Astrocyte (in vitro differentiated cells and primary cell): Measurements from ENCODE around the gene ITGA1. TPM values are rescaled to one million over a fixed set of nuclear protein-coding genes. Genes with fewer than 3 reads are reported as not detected.

Experiments used
- DNase-seq: peaks from one replicate; pipeline ENCODE4 v3.0.0-alpha.2; 2010; ENCODE audit warnings: low read depth
- FAIRE-seq: peaks from 2 replicates; lab custom pipeline; 2011; peaks lifted over from hg19 to GRCh38; lab: Jason Lieb, UNC
- H2AFZ ChIP-seq: 2 replicates; pipeline ENCODE4 v1.6.0; 2012; ENCODE audit warnings: low read depth, low read length, inconsistent platforms
- H3K27ac ChIP-seq: 2 replicates; pipeline ENCODE4 v1.5.1; 2011; ENCODE audit warnings: low read depth, low read length, inconsistent platforms
- H3K27me3 ChIP-seq: 2 replicates; pipeline ENCODE4 v1.6.0; 2011; ENCODE audit warnings: low read length, inconsistent platforms; ENCODE audit not compliant: insufficient read depth
- H3K36me3 ChIP-seq: 2 replicates; pipeline ENCODE4 v1.5.1; 2011; ENCODE audit warnings: low read length, inconsistent platforms; ENCODE audit not compliant: insufficient read depth
- H3K4me1 ChIP-seq: 2 replicates; pipeline ENCODE4 v1.5.1; 2011; ENCODE audit warnings: low read length, inconsistent platforms; ENCODE audit not compliant: insufficient read depth
- H3K4me2 ChIP-seq: 2 replicates; pipeline ENCODE4 v1.6.0; 2012; ENCODE audit warnings: low read length, inconsistent platforms
- H3K4me3 ChIP-seq: 2 replicates; pipeline ENCODE4 v1.5.1; 2011; ENCODE audit warnings: low read depth, mild to moderate bottlenecking, low read length, inconsistent platforms; ENCODE audit not compliant: insufficient read depth
- H3K79me2 ChIP-seq: 2 replicates; pipeline ENCODE4 v1.6.0; 2012; ENCODE audit warnings: mild to moderate bottlenecking, low read length, inconsistent platforms; ENCODE audit not compliant: insufficient read depth
- H3K9ac ChIP-seq: 2 replicates; pipeline ENCODE4 v1.6.0; 2012; ENCODE audit warnings: mild to moderate bottlenecking, low read length, inconsistent platforms
- H3K9me3 ChIP-seq: 2 replicates; pipeline ENCODE4 v1.5.1; 2012; ENCODE audit warnings: low read depth, mild to moderate bottlenecking, low read length, inconsistent platforms; ENCODE audit not compliant: insufficient read depth
- H4K20me1 ChIP-seq: 2 replicates; pipeline ENCODE4 v1.6.0; 2012; ENCODE audit warnings: low read length, inconsistent platforms; ENCODE audit not compliant: insufficient read depth
- H3K27ac Mint-ChIP-seq: one replicate; pipeline ENCODE4 v1.8.0; 2021; ENCODE audit warnings: mild to moderate bottlenecking, mixed read lengths; ENCODE audit not compliant: unreplicated experiment
- H3K27me3 Mint-ChIP-seq: one replicate; pipeline ENCODE4 v1.8.0; 2021; ENCODE audit warnings: low read depth, mixed read lengths; ENCODE audit not compliant: unreplicated experiment
- H3K36me3 Mint-ChIP-seq: one replicate; pipeline ENCODE4 v1.8.0; 2021; ENCODE audit warnings: low read depth, mixed read lengths; ENCODE audit not compliant: unreplicated experiment
- H3K4me1 Mint-ChIP-seq: one replicate; pipeline ENCODE4 v1.8.0; 2021; ENCODE audit warnings: low read depth, mixed read lengths; ENCODE audit not compliant: unreplicated experiment
- H3K4me3 Mint-ChIP-seq: one replicate; pipeline ENCODE4 v1.8.0; 2021; ENCODE audit warnings: mild to moderate bottlenecking, moderate library complexity, mixed read lengths; ENCODE audit not compliant: unreplicated experiment
- H3K9me3 Mint-ChIP-seq: one replicate; pipeline ENCODE4 v1.8.0; 2021; ENCODE audit warnings: mild to moderate bottlenecking, mixed read lengths; ENCODE audit not compliant: unreplicated experiment
- EZH2 ChIP-seq: IDR thresholded peaks from 2 replicates; pipeline ENCODE4 v1.6.1; 2012; ENCODE audit warnings: mild to moderate bottlenecking, low read length, inconsistent platforms; ENCODE audit not compliant: insufficient read depth
- total RNA-seq: library from RNA; stranded (reverse); gene quantifications from 2 replicates; pipeline ENCODE4 v1.2.1, GENCODE V29; 2021
- TF ChIP-seq, protein P1 (sequence below): IDR thresholded peaks from 2 replicates; pipeline ENCODE4 v1.5.1; 2011; ENCODE audit warnings: low read depth, mild to moderate bottlenecking, inconsistent platforms, low read length, moderate library complexity; ENCODE audit not compliant: insufficient read depth

The ITGA1 gene
- total RNA-seq, 1 donor from 2014 or later = 73.7 TPM

DNA sequence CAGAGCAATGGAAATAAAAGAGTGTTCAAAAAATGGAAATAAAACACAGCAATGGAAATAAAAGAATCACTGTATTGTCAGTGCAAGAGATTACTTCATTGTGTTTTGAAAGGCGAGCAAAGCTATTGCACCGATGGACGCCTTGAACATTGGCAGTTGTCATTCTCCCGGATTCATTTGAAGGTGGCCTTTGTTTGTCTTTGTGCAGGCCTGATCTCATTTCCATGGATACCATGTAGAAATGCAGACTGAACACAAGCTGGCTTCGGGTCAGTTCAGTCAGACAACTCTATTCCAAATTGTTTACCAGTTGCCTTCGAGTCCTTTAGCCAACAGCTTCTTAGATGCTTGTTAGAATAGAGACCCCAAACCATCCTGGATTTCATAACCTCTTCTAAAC lies 209.7 kb downstream of the ITGA1 start:
- H3K4me1 Mint-ChIP-seq = peaks cover 5% of the 10 kb centered on the region
- Histone ChIP-seq H2AFZ (no peak overlapping the region), H3K4me1 (peaks cover 3% of the 10 kb centered on the region), H3K4me3 (no peak overlapping the region), H4K20me1 (peaks cover 12% of the 10 kb centered on the region), H3K36me3 (peaks cover 9% of the 10 kb centered on the region), H3K27me3 (no peaks in the 10 kb centered on the region), H3K9ac (no peak overlapping the region), H3K27ac (no peak overlapping the region), H3K79me2 (peaks cover 60% of the 10 kb centered on the region), H3K9me3 (no peaks in the 10 kb centered on the region), H3K4me2 (peak overlapping the region; percentile 25)
- H3K27ac Mint-ChIP-seq = no peak overlapping the region
- H3K9me3 Mint-ChIP-seq = no peaks in the 10 kb centered on the region
- TF ChIP-seq, protein P1, sequence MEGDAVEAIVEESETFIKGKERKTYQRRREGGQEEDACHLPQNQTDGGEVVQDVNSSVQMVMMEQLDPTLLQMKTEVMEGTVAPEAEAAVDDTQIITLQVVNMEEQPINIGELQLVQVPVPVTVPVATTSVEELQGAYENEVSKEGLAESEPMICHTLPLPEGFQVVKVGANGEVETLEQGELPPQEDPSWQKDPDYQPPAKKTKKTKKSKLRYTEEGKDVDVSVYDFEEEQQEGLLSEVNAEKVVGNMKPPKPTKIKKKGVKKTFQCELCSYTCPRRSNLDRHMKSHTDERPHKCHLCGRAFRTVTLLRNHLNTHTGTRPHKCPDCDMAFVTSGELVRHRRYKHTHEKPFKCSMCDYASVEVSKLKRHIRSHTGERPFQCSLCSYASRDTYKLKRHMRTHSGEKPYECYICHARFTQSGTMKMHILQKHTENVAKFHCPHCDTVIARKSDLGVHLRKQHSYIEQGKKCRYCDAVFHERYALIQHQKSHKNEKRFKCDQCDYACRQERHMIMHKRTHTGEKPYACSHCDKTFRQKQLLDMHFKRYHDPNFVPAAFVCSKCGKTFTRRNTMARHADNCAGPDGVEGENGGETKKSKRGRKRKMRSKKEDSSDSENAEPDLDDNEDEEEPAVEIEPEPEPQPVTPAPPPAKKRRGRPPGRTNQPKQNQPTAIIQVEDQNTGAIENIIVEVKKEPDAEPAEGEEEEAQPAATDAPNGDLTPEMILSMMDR = no peak
- TF ChIP-seq EZH2 = no peak
- no peak for DNase-seq
- H3K4me3 Mint-ChIP-seq = no peak overlapping the region
- no peaks in the 10 kb centered on the region for H3K27me3 Mint-ChIP-seq
- peak; percentile 65 for FAIRE-seq
- peaks cover 2% of the 10 kb centered on the region for H3K36me3 Mint-ChIP-seq

DNA sequence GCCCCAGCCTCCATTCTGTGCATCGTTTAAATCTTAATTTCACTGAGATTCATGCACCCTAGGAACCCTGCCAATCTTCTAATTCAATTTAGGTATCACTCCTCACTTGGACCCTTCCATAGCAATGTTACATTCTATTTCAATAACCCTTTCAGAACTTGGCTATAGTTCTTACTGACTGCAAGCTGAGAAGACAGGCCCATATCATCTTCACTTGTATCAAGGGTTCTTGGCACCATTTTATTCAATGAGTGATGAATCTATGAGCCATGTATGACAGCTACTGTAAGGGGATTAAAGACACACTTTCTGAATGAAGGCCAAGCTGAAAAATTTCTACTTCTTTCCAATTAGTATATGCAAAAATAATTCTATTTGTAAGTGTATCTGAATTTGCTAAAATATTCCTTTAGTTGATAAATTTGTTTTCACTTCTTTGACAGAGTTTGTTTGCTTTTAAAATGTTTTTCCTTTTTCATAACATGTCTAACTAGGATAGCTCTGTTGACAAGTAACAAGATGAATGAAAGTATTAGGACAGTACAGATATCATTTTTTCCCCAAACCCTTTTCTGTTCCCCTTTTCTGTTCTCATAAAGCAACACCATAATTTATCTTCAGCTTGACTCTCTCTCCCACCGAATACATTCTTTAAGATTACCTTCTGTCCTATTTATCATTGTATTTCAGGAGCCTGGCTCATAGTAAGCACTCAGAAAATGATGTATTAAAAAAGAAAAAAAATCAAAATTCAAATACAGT lies 211.0 kb downstream of the ITGA1 start:
- DNase-seq = no peak
- H3K4me2 ChIP-seq = no peak overlapping the region
- TF ChIP-seq, protein P1 = no peak
- no peak for TF ChIP-seq EZH2
- Mint-ChIP-seq H3K4me1 (peaks cover 5% of the 10 kb centered on the region), H3K27me3 (no peaks in the 10 kb centered on the region), H3K9me3 (no peaks in the 10 kb centered on the region), H3K4me3 (no peak overlapping the region), H3K27ac (peak overlapping the region; percentile 75), H3K36me3 (peaks cover 3% of the 10 kb centered on the region)
- peaks cover 54% of the 10 kb centered on the region for H3K79me2 ChIP-seq
- H3K9ac ChIP-seq = no peak overlapping the region
- H3K9me3 ChIP-seq = no peaks in the 10 kb centered on the region
- peaks cover 12% of the 10 kb centered on the region for H4K20me1 ChIP-seq
- peaks cover 1% of the 10 kb centered on the region for H3K36me3 ChIP-seq
- no peaks in the 10 kb centered on the region for H3K27me3 ChIP-seq
- peaks cover 4% of the 10 kb centered on the region for H3K4me1 ChIP-seq
- H3K4me3 ChIP-seq = no peak overlapping the region
- H3K27ac ChIP-seq = no peak overlapping the region
- H2AFZ ChIP-seq = no peak overlapping the region
- no peak for FAIRE-seq

DNA sequence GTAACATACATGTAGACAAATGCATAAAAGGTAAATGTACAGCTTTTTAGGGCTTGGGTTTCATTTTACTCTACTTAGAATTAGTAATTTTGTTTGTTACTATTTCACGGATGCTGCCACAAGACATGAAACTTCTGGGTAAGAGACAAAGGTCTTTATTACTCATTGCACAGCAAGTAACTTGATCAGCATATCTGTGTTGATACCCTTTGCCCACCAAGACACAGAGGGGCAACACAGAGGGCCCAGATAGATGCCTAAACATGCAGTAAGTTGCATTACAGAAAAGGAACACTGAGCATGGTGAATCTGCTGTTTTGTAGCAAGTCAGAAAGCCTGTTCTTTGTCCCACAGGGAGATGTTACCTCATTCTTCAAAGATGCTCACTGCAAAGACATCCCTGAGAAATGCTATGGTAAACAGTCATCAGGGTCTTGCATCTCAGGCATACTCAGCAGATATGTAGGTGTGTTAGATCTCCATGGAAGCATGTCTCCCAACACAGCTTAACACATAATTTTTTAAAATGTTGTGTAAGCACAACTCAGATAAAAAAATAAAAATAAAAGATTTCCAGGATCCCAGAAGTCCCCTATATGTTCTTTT lies 211.7 kb downstream of the ITGA1 start:
- peak; percentile 52 for FAIRE-seq
- H3K4me2 ChIP-seq = no peak overlapping the region
- H3K36me3 ChIP-seq = no peaks in the 10 kb centered on the region
- H3K9me3 ChIP-seq = no peaks in the 10 kb centered on the region
- Mint-ChIP-seq H3K36me3 (peaks cover 3% of the 10 kb centered on the region), H3K27ac (peak overlapping the region; percentile 47), H3K4me3 (no peak overlapping the region), H3K4me1 (peaks cover 5% of the 10 kb centered on the region), H3K27me3 (no peaks in the 10 kb centered on the region), H3K9me3 (no peaks in the 10 kb centered on the region)
- no peak overlapping the region for H2AFZ ChIP-seq
- H3K4me3 ChIP-seq = no peak overlapping the region
- H3K27me3 ChIP-seq = no peaks in the 10 kb centered on the region
- H3K9ac ChIP-seq = no peak overlapping the region
- no peak for DNase-seq
- TF ChIP-seq, protein P1 = no peak
- no peak for TF ChIP-seq EZH2
- no peak overlapping the region for H3K27ac ChIP-seq
- peaks cover 47% of the 10 kb centered on the region for H3K79me2 ChIP-seq
- peaks cover 12% of the 10 kb centered on the region for H4K20me1 ChIP-seq
- peaks cover 11% of the 10 kb centered on the region for H3K4me1 ChIP-seq
